GM23338 (cell line): ENCODE measurements around the gene SLC15A1. TPM values are rescaled to one million over a fixed set of nuclear protein-coding genes. Genes with fewer than 3 reads are reported as not detected.

ENCODE experiments used
- ATAC-seq: fragments of 200-7000 bp; cut with Tn5 transposase; 3 replicates; pipeline ENCODE4 v1.9.1; 2020
- DNase-seq: peaks from one replicate; pipeline ENCODE4 v3.0.0-alpha.2; 2015; ENCODE audit warnings: low spot score
- H2AFZ ChIP-seq: fragments of 200-600 bp; sonication (generic); 2 replicates; pipeline ENCODE4 v1.8.0; 2016; ENCODE audit warnings: antibody characterized with exemption, mild to moderate bottlenecking, moderate library complexity
- H3F3A ChIP-seq: fragments of 200-600 bp; sonication (generic); replicated peaks from 2 replicates; pipeline ENCODE4 v1.8.0; 2017; ENCODE audit warnings: antibody characterized with exemption, mixed run types, low read depth
- H3K27ac ChIP-seq: fragments of 200-600 bp; sonication (generic); 2 replicates; pipeline ENCODE4 v1.6.1; 2016; ENCODE audit warnings: low read depth
- H3K27me3 ChIP-seq: fragments of 200-600 bp; sonication (generic); 2 replicates; pipeline ENCODE4 v1.8.0; 2016; ENCODE audit warnings: mild to moderate bottlenecking, mixed run types, moderate library complexity; ENCODE audit not compliant: insufficient read depth
- H3K36me3 ChIP-seq: fragments of 200-600 bp; sonication (generic); 2 replicates; pipeline ENCODE4 v1.8.0; 2016; ENCODE audit warnings: mild to moderate bottlenecking; ENCODE audit not compliant: insufficient read depth
- H3K4me1 ChIP-seq: fragments of 200-600 bp; sonication (generic); 2 replicates; pipeline ENCODE4 v1.8.0; 2016; ENCODE audit warnings: mild to moderate bottlenecking, moderate library complexity; ENCODE audit not compliant: insufficient read depth
- H3K4me2 ChIP-seq: fragments of 200-600 bp; sonication (generic); 2 replicates; pipeline ENCODE4 v1.7.1; 2017; ENCODE audit warnings: mixed run types
- H3K4me3 ChIP-seq: fragments of 200-600 bp; sonication (generic); 2 replicates; pipeline ENCODE4 v1.6.1; 2016; ENCODE audit warnings: mixed run types
- H3K79me2 ChIP-seq: fragments of 200-600 bp; sonication (generic); replicated peaks from 2 replicates; pipeline ENCODE4 v1.8.0; 2017; ENCODE audit warnings: mild to moderate bottlenecking; ENCODE audit not compliant: insufficient read depth
- H3K9me2 ChIP-seq: fragments of 200-600 bp; sonication (generic); 2 replicates; pipeline ENCODE4 v1.8.0; 2017; ENCODE audit not compliant: insufficient read depth
- H4K20me1 ChIP-seq: fragments of 200-600 bp; sonication (generic); replicated peaks from 2 replicates; pipeline ENCODE4 v1.8.0; 2017; ENCODE audit warnings: mild to moderate bottlenecking; ENCODE audit not compliant: insufficient read depth
- H3K27ac Mint-ChIP-seq: 2 replicates; pipeline ENCODE4 v1.8.0; 2020; ENCODE audit warnings: inconsistent platforms, mild to moderate bottlenecking, moderate library complexity, mixed read lengths
- H3K27me3 Mint-ChIP-seq: 3 replicates; pipeline ENCODE4 v1.8.0; 2022; ENCODE audit warnings: low read depth, mild to moderate bottlenecking, moderate library complexity, mixed read lengths, inconsistent platforms; ENCODE audit not compliant: insufficient read depth, poor library complexity
- H3K36me3 Mint-ChIP-seq: 3 replicates; pipeline ENCODE4 v1.8.0; 2021; ENCODE audit warnings: low read depth, mild to moderate bottlenecking, inconsistent platforms, moderate library complexity, mixed read lengths
- H3K4me1 Mint-ChIP-seq: 3 replicates; pipeline ENCODE4 v1.8.0; 2020; ENCODE audit warnings: mild to moderate bottlenecking, inconsistent platforms, mixed read lengths
- H3K4me3 Mint-ChIP-seq: 3 replicates; pipeline ENCODE4 v1.8.0; 2021; ENCODE audit warnings: moderate library complexity, mild to moderate bottlenecking, inconsistent platforms, mixed read lengths
- H3K9me3 Mint-ChIP-seq: 3 replicates; pipeline ENCODE4 v1.8.0; 2020; ENCODE audit warnings: moderate library complexity, mild to moderate bottlenecking, inconsistent platforms, mixed read lengths
- CREB1 ChIP-seq: fragments of 250-450 bp; sonication (Bioruptor Pico); IDR thresholded peaks from 2 replicates; pipeline ENCODE4 v1.5.0; 2020; ENCODE audit warnings: low read depth, mild to moderate bottlenecking, moderate library complexity
- EZH2phosphoT487 ChIP-seq: fragments of 200-600 bp; sonication (generic); IDR thresholded peaks from one replicate; pipeline ENCODE4 v1.8.1; 2018; ENCODE audit warnings: antibody characterized with exemption; ENCODE audit not compliant: unreplicated experiment
- NANOG ChIP-seq: IDR thresholded peaks from 2 replicates; pipeline ENCODE4 v1.6.1; 2016; ENCODE audit warnings: antibody characterized with exemption, borderline replicate concordance
- POLR2AphosphoS5 ChIP-seq: IDR thresholded peaks from 2 replicates; pipeline ENCODE4 v1.6.1; 2016; ENCODE audit warnings: antibody characterized with exemption, low read depth
- STAT1 ChIP-seq: IDR thresholded peaks from one replicate; pipeline ENCODE4 v1.6.1; 2016; ENCODE audit warnings: antibody characterized with exemption; ENCODE audit not compliant: unreplicated experiment
- ZNF114 ChIP-seq: fragments of 250-450 bp; sonication (Bioruptor Pico); IDR thresholded peaks from 2 replicates; pipeline ENCODE4 v1.5.0; 2020; ENCODE audit warnings: mild to moderate bottlenecking, moderate library complexity
- ZNF331 ChIP-seq: fragments of 250-450 bp; sonication (Bioruptor Pico); IDR thresholded peaks from 2 replicates; pipeline ENCODE4 v1.5.0; 2020; ENCODE audit warnings: low read depth, mild to moderate bottlenecking, moderate library complexity
- polyA plus RNA-seq: library from polyadenylated mRNA; unstranded; fragments of >200 nt; fragmentation: Nextera tagmentation; extraction: Ambion mirVana; gene quantifications from 2 replicates; pipeline ENCODE4 v1.2.1, GENCODE V29; 2016
- total RNA-seq: library from RNA; depleted of rRNA; stranded (reverse); fragments of >200 nt; shearing (Covaris generic); gene quantifications from 2 replicates; pipeline ENCODE4 v1.2.3, GENCODE V29; 2014
- TF ChIP-seq, protein P1 (sequence below): fragments of 250-450 bp; sonication (Bioruptor Pico); IDR thresholded peaks from 2 replicates; pipeline ENCODE4 v1.5.0; 2020; ENCODE audit warnings: mild to moderate bottlenecking, moderate library complexity
- TF ChIP-seq, protein P2 (sequence below), 2 experiments: fragments of 200-600 bp in 1 of 2; sonication (generic) in 1 of 2; conservative IDR thresholded peaks; 2 replicates each; pipeline versions ENCODE4 v1.5.1 to v1.6.1; 2016 to 2017; ENCODE audit warnings: antibody characterized with exemption in 2 of 2, low read depth in 2 of 2, mild to moderate bottlenecking in 2 of 2, moderate library complexity in 1 of 2
- TF ChIP-seq, protein P3 (sequence below): IDR thresholded peaks from one replicate; pipeline ENCODE4 v1.6.1; 2018; ENCODE audit warnings: antibody characterized with exemption; ENCODE audit not compliant: unreplicated experiment

SLC15A1 gene
- total and polyA plus RNA-seq, 2 experiments from 2014 or later, result 1.6 to 3.0 TPM

DNA sequence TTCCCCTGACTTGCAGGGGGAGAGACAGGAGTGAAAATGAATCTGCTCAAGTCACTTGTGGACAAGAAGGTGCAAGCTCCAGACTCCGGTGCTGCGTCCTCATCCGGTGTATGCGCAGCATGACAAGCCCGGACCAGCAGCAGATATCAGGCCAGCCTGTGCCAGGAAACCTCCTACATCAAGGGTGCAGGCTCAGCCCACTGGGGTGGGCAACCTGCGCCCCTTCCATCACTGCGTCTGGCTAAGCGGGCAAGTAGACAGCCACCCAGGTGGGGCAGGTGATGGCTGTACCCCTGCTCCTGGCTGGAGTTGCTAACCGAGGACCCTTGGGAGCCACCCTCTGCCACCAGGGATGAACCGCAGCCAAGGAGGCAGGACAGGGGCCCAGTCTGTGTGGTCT is 32.9 kb upstream of the SLC15A1 start (continued):
- TF ChIP-seq, protein P1, sequence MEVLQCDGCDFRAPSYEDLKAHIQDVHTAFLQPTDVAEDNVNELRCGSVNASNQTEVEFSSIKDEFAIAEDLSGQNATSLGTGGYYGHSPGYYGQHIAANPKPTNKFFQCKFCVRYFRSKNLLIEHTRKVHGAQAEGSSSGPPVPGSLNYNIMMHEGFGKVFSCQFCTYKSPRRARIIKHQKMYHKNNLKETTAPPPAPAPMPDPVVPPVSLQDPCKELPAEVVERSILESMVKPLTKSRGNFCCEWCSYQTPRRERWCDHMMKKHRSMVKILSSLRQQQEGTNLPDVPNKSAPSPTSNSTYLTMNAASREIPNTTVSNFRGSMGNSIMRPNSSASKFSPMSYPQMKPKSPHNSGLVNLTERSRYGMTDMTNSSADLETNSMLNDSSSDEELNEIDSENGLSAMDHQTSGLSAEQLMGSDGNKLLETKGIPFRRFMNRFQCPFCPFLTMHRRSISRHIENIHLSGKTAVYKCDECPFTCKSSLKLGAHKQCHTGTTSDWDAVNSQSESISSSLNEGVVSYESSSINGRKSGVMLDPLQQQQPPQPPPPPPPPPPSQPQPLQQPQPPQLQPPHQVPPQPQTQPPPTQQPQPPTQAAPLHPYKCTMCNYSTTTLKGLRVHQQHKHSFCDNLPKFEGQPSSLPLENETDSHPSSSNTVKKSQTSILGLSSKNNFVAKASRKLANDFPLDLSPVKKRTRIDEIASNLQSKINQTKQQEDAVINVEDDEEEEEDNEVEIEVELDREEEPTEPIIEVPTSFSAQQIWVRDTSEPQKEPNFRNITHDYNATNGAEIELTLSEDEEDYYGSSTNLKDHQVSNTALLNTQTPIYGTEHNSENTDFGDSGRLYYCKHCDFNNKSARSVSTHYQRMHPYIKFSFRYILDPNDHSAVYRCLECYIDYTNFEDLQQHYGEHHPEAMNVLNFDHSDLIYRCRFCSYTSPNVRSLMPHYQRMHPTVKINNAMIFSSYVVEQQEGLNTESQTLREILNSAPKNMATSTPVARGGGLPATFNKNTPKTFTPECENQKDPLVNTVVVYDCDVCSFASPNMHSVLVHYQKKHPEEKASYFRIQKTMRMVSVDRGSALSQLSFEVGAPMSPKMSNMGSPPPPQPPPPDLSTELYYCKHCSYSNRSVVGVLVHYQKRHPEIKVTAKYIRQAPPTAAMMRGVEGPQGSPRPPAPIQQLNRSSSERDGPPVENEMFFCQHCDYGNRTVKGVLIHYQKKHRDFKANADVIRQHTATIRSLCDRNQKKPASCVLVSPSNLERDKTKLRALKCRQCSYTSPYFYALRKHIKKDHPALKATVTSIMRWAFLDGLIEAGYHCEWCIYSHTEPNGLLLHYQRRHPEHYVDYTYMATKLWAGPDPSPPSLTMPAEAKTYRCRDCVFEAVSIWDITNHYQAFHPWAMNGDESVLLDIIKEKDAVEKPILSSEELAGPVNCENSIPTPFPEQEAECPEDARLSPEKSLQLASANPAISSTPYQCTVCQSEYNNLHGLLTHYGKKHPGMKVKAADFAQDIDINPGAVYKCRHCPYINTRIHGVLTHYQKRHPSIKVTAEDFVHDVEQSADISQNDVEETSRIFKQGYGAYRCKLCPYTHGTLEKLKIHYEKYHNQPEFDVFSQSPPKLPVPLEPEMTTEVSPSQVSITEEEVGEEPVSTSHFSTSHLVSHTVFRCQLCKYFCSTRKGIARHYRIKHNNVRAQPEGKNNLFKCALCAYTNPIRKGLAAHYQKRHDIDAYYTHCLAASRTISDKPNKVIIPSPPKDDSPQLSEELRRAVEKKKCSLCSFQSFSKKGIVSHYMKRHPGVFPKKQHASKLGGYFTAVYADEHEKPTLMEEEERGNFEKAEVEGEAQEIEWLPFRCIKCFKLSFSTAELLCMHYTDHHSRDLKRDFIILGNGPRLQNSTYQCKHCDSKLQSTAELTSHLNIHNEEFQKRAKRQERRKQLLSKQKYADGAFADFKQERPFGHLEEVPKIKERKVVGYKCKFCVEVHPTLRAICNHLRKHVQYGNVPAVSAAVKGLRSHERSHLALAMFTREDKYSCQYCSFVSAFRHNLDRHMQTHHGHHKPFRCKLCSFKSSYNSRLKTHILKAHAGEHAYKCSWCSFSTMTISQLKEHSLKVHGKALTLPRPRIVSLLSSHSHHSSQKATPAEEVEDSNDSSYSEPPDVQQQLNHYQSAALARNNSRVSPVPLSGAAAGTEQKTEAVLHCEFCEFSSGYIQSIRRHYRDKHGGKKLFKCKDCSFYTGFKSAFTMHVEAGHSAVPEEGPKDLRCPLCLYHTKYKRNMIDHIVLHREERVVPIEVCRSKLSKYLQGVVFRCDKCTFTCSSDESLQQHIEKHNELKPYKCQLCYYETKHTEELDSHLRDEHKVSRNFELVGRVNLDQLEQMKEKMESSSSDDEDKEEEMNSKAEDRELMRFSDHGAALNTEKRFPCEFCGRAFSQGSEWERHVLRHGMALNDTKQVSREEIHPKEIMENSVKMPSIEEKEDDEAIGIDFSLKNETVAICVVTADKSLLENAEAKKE (CRISPR knock-in tag), result no peak
- TF ChIP-seq NANOG (no peak), ZNF114 (CRISPR knock-in tag) (no peak), POLR2AphosphoS5 (no peak), STAT1 (no peak)

DNA sequence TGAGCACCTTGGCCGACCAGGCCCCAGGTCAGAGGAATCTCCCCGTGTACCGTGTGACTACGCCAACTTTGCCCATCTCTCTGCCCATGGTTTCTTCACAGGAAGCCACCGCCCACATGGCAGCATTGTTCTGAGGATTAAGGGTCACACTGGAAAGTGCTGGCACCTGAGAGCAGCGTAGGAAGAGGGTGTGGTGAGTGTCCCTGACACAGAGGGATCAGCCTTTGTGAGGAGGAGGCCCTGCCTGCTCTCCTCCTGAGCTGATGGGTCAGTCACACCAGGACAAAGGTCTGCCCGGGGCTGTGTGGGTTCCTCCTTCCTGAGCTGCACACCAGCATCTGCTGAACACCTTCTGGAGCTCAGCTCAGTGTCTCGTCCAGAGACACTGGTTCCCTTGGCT is 32.2 kb upstream of the SLC15A1 start:
- no peak for DNase-seq
- Histone ChIP-seq H3K79me2 (no peaks in the 10 kb centered on the region), H3K36me3 (no peaks in the 10 kb centered on the region), H4K20me1 (no peaks in the 10 kb centered on the region), H3K4me1 (no peaks in the 10 kb centered on the region), H3K27ac (no peak overlapping the region), H3K4me3 (no peak overlapping the region), H3K27me3 (no peaks in the 10 kb centered on the region), H3F3A (no peaks in the 10 kb centered on the region), H3K9me2 (peaks cover 16% of the 10 kb centered on the region), H3K4me2 (no peak overlapping the region), H2AFZ (no peak overlapping the region)
- no peak overlapping the region for H3K4me3 Mint-ChIP-seq
- peaks cover 3% of the 10 kb centered on the region; the same call in 1 of the 3 replicates for H3K36me3 Mint-ChIP-seq
- H3K27me3 Mint-ChIP-seq, result peaks cover 16% of the 10 kb centered on the region
- H3K4me1 Mint-ChIP-seq, result peaks cover 3% of the 10 kb centered on the region; the same call in 2 of the 3 replicates
- no peak overlapping the region for H3K27ac Mint-ChIP-seq
- no peak for ATAC-seq
- H3K9me3 Mint-ChIP-seq, result no peaks in the 10 kb centered on the region; the same call in 2 of the 3 replicates
- no peak for TF ChIP-seq ZNF114 (CRISPR knock-in tag)
- TF ChIP-seq POLR2AphosphoS5, result no peak
- TF ChIP-seq ZNF331, result no peak
- TF ChIP-seq STAT1, result no peak
- TF ChIP-seq, protein P2, sequence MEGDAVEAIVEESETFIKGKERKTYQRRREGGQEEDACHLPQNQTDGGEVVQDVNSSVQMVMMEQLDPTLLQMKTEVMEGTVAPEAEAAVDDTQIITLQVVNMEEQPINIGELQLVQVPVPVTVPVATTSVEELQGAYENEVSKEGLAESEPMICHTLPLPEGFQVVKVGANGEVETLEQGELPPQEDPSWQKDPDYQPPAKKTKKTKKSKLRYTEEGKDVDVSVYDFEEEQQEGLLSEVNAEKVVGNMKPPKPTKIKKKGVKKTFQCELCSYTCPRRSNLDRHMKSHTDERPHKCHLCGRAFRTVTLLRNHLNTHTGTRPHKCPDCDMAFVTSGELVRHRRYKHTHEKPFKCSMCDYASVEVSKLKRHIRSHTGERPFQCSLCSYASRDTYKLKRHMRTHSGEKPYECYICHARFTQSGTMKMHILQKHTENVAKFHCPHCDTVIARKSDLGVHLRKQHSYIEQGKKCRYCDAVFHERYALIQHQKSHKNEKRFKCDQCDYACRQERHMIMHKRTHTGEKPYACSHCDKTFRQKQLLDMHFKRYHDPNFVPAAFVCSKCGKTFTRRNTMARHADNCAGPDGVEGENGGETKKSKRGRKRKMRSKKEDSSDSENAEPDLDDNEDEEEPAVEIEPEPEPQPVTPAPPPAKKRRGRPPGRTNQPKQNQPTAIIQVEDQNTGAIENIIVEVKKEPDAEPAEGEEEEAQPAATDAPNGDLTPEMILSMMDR (conservative IDR thresholded peaks at IDR 0.05; ENCODE audit: low read depth in 2 of 2), result no peak
- no peak for TF ChIP-seq EZH2phosphoT487
- TF ChIP-seq, protein P3, sequence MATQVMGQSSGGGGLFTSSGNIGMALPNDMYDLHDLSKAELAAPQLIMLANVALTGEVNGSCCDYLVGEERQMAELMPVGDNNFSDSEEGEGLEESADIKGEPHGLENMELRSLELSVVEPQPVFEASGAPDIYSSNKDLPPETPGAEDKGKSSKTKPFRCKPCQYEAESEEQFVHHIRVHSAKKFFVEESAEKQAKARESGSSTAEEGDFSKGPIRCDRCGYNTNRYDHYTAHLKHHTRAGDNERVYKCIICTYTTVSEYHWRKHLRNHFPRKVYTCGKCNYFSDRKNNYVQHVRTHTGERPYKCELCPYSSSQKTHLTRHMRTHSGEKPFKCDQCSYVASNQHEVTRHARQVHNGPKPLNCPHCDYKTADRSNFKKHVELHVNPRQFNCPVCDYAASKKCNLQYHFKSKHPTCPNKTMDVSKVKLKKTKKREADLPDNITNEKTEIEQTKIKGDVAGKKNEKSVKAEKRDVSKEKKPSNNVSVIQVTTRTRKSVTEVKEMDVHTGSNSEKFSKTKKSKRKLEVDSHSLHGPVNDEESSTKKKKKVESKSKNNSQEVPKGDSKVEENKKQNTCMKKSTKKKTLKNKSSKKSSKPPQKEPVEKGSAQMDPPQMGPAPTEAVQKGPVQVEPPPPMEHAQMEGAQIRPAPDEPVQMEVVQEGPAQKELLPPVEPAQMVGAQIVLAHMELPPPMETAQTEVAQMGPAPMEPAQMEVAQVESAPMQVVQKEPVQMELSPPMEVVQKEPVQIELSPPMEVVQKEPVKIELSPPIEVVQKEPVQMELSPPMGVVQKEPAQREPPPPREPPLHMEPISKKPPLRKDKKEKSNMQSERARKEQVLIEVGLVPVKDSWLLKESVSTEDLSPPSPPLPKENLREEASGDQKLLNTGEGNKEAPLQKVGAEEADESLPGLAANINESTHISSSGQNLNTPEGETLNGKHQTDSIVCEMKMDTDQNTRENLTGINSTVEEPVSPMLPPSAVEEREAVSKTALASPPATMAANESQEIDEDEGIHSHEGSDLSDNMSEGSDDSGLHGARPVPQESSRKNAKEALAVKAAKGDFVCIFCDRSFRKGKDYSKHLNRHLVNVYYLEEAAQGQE, result no peak
- no peak for TF ChIP-seq NANOG
- no peak for TF ChIP-seq CREB1 (CRISPR knock-in tag)
